ENCODE measurements around the gene CLDN22. TPM values are rescaled to one million over a fixed set of nuclear protein-coding genes. Genes with fewer than 3 reads are reported as not detected.

CLDN22 gene
- total and polyA plus RNA-seq, 9 of the 15 experiments (the other 6 are each of a cell fraction or from before 2014, with no cell fraction given): 0.21 TPM; not detected in 8

- Histone ChIP-seq H3K4me2 (ENCODE audit: insufficient read depth, low read length) (no peak overlapping the region), H3K27ac (ENCODE audit: extremely low read depth, low read depth, low read length) (no peak overlapping the region), H3K9ac (ENCODE audit: insufficient read depth in 1 of 2, low read depth in 2 of 2, low read length in 2 of 2) (no peak overlapping the region), H3K4me3 (no peak overlapping the region), H3K79me2 (ENCODE audit: control insufficient read depth, insufficient read depth, low read length) (no peaks in the 10 kb centered on the region), H3K9me3 (replicated peaks; ENCODE audit: control insufficient read depth, insufficient read depth, low read depth, low read length) (no peaks in the 10 kb centered on the region), H2AFZ (ENCODE audit: low read depth, low read length) (no peak overlapping the region), H3K4me1 (replicated peaks in 1 of 2; ENCODE audit: control insufficient read depth in 2 of 2, insufficient read depth in 2 of 2, low read length in 2 of 2) (no peaks in the 10 kb centered on the region), H4K20me1 (replicated peaks; ENCODE audit: control insufficient read depth, insufficient read depth, low read length) (no peaks in the 10 kb centered on the region), H3K36me3 (ENCODE audit: control insufficient read depth, insufficient read depth, low read length) (no peaks in the 10 kb centered on the region), H3K9me1 (ENCODE audit: control insufficient read depth, insufficient read depth, low read length) (no peaks in the 10 kb centered on the region), H3K27me3 (ENCODE audit: control insufficient read depth in 2 of 2, insufficient read depth in 2 of 2, low read length in 2 of 2) (no peaks in the 10 kb centered on the region)
- WGBS (ENCODE audit: insufficient coverage, low coverage, missing lambda C conversion rate): 68% methylated on average over 4 of the region's 4 CpGs
- DNase-seq (ENCODE audit: extremely low read depth in 1 of 4, low spot score in 3 of 4) (no peak), ATAC-seq (no peak), FAIRE-seq (no peak)
- in situ Hi-C loops (cut with MboI): no loop called here
- no TSS peak for BruUV-seq (replicated peaks)
- ChIA-PET POLR2A (no interaction called here), CTCF (ENCODE audit: low intra/inter-chr PET ratio) (no interaction called here)
- intact Hi-C loops (cut with micrococcal nuclease): no loop called here
- no peak for TF ChIP-seq ETS2 (tag; IDR thresholded peaks at IDR 0.05; ENCODE audit: borderline replicate concordance, poor library complexity, severe bottlenecking)
- no peak for TF ChIP-seq AFF1 (IDR thresholded peaks at IDR 0.05; ENCODE audit: low read depth in 1 of 2, partially characterized antibody in 2 of 2)
- TF ChIP-seq MXD1 (CRISPR knock-in tag; IDR thresholded peaks at IDR 0.05; ENCODE audit: borderline replicate concordance, poor library complexity, severe bottlenecking): no peak
- TF ChIP-seq ZBTB33 (CRISPR knock-in tag; IDR thresholded peaks at IDR 0.05): no peak
- no peak for TF ChIP-seq KLF13 (tag; IDR thresholded peaks at IDR 0.05; ENCODE audit: borderline replicate concordance, low read depth)
- TF ChIP-seq ZNF609 (CRISPR knock-in tag; IDR thresholded peaks at IDR 0.05; ENCODE audit: borderline replicate concordance): no peak
- TF ChIP-seq NR0B1 (IDR thresholded peaks at IDR 0.05; ENCODE audit: partially characterized antibody): no peak
- TF ChIP-seq ZFP1 (CRISPR knock-in tag; IDR thresholded peaks at IDR 0.05): no peak
Observed at GRCh38 chr4:183304067-183304466, 16.0 kb downstream of the CLDN22 start.

All from K562 (cell line).